ENCODE measurements around the gene COL12A1.
A peak's percentile ranks its signal among the peaks of the same experiment; 100 is the strongest.

The COL12A1 gene

DNA sequence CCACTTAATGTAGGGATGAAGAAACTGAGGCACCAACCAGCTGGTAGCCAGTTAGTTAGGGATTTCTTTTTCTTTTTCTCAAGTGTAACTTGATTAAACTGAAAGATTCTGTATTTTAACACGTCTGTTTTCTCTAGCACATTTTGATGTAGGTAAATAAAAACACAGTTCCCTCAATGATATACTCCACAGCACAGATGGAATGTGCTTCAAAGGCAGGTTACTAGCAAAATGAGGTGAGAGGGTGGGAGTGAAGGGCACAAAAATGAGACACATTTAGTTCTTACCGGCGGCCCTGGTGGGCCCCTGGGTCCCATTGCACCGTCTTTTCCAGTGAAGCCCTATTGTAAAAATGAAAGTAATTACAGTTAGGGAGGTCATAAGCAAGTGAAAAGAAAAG is 108.9 kb downstream of the COL12A1 start:
- no peak for FAIRE-seq

DNA sequence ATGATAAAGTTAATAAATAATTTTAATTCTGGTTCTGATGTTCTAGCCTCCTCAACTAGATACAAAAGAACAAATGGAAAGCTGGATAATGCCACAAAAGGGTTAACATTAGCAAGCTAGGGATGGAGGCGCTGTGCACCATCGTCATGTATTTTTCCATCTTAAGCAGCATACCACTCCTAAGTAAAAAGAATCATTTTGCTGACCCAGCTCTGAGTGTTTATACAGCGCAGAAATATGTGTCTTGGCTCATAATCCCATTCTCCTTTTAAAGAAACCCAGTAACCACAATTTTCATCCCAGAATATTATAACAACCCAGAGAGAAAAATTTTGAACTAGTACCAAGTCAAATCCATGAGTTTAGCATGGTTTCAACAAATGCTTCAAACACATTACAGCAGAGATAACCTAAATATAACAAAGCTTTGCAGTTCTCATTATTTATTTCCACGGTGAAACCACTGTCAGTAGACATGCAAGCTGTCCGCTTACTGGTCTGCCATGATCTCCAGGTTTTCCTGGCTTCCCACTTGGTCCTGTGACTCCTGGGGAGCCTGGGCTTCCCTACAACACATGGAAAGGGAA is 111.1 kb downstream of the COL12A1 start:
- peak; percentile 93 for FAIRE-seq

DNA sequence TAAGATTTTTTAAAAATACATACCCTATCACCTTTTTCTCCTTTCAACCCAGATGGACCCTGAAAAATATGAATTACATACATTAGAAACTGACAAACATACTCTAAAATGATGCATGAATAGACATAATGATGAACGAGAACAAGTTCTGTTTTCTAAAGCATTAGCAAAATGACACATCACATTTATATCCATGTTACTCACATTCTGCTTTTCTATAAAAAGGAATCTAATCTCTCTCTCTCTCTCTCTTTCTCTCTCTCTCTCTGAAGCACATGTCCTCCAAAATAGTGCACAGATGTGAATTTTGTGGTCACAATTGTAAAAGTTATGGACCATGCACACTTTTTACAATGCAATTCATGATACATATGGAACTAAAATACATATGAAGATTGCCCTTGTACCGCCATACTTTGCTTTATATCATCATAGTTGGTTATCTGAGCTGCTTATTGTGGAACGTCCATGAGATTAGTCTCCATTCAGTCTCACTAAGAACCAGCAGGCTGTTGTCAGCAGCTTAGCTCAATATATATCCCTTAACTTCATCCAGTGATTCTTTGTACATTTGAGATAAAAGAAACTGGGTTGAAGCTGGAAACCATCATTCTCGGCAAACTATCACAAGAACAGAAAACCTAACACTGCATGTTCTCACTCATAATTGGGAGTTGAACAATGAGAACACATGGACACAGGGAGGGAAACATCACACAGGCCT is 114.2 kb downstream of the COL12A1 start:
- FAIRE-seq = no peak

DNA sequence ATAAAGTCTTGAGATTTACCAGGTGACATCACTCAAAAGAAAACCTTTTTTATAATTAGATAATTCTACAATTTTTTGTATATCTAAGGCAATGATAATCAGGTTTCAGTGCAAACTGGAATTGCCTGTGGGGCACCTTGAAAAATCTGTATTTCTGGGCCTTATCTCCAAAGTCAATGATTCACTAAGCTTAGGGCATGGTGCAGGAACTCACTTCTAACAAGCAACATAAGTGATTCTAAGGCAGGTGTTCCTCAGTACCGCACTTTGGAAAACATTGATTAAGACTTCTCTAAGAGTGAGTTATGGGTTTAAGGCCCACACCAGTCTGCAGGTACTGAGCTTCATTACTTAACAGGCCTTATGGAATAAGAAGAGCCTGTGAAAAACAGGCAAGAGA is 115.3 kb downstream of the COL12A1 start:
- FAIRE-seq = no peak

DNA sequence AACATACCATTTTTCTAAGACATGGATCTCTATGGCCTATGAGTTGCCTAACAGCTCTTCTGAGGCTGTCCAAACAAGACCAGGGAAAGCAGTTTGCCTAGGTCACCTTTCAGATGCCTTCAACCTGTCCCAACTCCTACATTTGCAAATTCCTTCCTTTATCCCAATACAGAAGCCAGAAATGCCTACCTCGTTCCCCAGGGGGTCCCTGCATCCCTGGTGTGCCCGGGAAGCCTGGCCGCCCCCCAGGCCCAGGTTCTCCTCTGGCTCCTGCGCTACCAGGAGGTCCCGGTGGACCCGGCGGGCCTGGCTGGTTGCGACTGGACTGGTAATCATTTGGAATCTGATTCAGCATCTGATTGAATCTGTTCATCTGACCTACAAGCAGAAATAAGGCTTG is 115.9 kb downstream of the COL12A1 start:
- no peak for FAIRE-seq

DNA sequence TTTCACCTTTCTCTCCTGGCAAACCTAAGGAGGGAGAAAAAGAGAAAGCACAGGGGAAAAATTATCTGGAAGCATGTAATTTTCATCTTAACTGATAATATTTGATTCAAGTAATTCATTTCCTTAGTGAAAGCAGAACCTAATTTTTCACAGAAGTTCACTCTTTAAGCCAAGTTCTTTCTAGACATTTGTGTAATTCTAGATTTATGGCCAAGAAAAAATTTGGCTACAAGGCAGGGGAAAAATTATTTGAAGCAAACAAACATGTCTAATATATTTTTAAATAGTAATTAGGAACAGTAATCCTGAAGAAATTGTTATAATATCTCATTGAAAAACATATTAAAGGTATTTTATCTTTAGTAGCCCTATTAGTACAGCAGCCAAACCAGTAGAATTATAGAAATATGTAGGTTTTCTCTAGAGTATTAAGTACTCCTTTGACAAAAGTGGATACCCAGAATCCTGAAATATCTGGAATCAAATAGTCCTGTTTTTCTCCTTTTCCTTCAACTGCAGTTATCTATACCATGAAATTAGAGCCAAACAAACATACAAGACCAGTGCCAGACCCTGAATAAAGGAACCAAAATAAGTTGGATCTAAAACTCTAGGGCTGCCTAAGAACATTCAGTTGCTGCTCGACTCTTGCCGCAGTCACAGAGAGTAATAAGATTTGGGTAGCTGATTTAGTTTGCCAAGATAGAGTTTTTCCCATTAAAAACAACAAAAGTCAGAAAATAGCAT is 116.5 kb downstream of the COL12A1 start:
- no peak for FAIRE-seq

DNA sequence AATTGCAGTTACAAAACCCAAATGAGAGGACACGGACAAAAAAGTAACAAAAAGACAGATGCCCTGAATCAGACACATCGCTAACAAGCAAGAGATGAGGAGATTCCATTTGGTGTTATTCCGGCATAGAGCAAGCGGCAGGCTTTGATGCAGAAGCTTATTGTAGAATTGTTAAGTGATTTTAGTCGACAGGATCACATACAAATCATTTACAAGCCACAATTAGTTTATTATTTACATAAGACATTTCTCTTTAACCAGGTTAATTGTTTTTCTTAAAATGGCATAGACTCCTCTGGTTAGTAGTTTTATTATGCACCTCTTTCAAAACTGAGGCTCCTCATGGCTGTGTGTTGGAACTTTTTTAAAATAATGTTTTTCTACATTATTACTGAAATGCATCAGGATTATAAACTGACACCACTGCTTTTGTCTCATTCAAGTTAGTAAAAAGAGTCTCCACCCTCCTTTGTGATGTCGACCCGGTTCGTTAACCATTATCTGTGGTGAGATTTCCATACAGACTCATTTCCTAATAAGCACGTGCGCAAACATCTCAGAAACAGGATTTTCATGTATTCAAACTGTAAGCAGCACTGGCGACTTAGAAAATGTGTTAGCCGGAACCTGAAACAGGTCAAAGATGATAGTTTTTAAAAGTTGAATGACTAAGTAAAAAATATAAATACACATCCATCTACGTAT is 119.8 kb downstream of the COL12A1 start:
- no peak for FAIRE-seq

DNA sequence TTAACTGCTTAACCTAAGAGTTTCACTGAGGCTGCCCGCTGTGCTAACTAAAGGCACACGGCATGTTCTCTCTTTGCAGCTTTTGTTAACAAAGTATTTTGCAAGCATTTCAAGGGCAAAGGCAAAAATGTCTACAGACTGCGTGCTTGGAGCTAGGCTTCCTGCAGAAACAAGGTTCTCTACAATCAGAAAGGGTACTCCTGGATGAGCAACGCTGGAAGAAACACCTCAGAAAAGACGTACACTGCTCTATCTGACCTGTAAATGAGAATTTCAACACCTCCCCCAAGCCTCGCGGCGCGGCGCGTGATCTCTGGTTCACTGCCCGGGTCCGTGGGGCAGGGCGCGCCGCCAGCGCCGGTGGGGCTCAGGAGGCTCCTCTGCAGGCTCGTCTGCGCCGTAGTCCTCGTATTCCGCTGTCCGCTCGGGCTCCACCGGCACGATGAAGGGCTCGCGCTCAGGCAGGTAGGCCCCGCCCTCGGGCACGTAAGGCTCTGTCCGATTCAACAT is 120.9 kb downstream of the COL12A1 start:
- no peak for FAIRE-seq

DNA sequence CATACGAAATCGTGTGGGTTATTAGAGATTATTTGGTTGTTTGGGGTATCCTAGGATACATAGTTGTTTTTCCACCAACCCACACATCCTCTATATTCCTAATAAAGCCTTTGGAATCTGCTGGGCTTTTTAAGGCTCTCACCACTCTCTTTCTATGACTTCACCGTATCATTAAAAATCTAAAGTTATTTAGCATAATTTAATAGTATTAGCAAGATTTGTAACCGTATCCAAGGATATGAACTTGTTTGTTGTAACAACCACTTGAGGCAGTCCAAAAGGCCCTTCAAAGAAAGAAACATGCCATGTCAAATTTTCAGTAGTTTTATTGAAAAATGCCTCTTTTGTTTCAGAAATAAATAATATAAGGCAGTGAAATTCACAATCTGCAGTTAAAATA is 121.8 kb downstream of the COL12A1 start:
- FAIRE-seq = no peak

DNA sequence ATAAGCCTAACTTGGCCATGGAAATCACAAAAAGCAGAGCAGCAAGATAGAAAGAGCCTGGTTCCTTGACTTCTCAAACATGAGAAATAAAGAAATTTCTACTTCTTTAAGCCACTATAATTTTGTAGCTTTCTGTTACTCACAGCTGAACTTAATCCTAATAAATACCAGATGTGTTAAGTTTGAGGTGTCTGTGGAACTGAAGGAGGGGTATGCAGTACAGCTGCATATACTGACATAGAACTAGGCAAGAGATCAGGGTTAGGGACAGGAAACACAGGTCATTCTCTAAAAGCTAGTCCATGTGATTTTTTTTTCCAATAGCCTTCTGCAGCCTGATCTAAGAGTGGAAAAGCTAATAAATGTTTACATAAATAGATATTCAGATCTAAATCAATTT is 123.9 kb downstream of the COL12A1 start:
- peak; percentile 89 for FAIRE-seq

DNA sequence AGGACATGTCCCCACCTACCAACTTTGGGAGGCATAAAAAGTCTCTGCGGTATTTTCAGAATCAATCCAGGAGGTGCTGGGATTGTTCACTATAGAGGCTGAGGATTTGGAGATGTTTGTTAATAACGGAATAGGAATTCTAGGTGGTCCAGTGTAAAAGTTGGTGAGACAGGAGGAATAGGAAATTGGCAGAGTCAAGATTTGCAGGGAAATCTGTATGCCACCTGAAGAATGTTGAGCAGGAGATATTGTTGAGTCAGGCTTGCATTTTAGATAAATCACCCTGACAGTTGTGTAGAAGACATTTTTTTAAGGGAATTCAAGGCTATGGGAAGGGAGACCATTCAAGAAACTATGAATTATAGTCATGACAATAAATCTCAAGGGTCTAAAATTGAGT is 124.8 kb downstream of the COL12A1 start:
- FAIRE-seq = no peak

DNA sequence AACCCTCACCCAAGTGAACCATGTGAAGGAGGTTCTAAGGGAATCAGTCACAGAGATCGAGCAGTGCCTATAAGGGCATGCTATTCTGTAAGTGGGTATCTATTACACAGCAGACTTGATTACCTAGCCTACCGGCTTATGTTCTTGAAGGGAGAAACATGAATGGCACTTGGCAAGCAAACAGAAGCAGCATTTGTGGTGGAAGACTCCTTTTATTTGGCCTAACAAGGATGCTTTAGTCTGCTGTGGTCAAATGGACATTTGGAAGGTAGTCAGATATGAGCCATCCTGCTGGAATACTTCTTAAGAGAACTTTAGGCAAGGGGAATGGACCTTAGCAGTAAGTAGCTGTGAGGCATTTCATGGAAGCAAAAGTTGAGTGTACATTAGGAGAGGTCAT is 126.3 kb downstream of the COL12A1 start:
- no peak for FAIRE-seq

DNA sequence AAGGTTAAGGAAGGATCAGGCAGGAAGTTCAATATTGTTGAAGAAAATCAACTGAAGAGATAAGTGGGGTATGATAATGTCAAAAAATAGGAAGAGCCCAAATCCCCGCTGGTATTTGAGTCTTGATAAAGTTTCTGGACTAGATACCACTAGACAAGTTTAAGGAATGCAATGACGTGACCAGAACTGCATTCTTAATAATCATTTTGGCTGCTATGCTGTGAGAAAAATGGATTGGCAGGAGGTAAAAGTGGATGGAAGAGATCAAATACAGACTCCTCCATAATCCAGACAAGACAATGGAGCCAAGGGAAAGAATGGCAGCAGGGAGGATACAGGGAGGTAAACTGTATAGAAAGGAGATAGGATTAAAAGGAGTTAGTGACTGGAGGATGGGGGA is 128.2 kb downstream of the COL12A1 start:
- FAIRE-seq = no peak

DNA sequence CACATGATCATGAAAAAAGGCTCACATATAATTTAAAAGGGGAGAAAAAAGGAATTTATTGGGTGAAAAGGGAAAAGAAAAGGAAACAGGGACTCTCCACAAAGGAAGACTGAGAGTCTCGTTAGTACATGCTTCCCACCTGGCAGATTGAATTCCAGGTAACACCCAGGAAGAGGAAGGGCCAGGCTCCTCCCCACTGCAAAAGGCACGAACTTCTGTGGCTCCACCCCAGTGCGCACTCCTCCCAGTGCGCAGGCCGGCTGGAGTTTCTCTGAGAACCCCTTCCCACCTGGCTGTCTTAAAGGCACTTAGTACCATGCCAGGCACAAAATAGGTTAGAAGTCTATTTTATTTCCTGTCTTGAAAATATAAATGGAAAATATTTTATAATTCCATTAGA is 129.8 kb downstream of the COL12A1 start:
- no peak for FAIRE-seq

DNA sequence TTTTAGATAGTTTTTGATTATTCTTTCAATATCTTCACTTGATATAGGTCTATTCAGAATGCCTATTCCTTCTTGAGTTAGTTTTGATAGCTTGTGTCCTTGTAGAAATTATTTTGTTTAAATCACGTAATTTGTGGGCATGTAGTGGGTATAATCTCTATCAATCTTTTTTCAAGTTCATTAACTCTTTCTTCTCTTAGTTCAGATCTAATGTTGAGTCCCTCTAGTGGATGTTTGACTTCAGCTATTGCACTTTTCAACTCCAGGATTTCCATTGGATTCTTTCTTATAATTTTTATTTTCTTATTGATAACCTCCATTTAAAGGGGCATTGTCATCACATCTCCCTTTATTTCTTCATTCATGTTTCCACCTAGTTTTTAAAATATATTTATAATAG is 135.6 kb downstream of the COL12A1 start:
- FAIRE-seq = no peak

DNA sequence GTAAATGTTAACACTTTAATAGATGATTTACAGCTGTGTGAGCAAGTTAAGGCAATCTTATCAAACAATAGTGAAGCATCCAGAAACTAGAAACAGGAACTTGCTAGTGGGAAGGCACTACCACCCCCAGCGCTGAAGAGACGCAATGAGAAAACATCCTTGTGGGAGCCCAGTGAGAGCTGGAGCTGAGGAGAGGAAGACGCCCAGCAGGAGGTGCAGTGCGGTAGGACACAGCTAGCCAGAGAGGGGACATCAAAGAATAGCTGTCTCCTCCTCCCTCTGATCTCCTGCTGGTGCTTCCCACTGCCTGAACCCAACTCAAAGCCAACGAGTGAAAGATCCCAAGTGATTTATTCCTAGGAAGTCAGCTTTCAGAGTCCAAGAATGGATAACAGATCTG is 140.3 kb downstream of the COL12A1 start:
- FAIRE-seq = no peak

DNA sequence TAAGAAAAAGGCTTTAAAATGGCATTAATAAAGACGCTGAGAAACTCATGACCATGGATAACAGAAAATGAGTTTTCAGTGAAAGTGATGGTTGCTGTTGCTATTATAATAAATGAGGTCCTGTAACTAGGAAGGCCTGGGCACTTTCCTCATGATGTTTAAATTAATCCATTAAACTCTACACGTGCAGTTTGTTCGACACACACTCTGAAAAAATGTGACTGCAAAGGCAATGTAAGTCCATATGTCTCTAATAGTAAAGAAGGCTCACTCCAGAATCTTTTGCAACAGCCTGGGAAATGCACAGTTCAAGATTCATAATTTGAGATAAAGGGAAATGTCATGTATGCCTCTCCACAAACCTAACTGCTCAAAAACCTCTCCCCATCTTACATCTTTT is 153.4 kb downstream of the COL12A1 start:
- no peak for FAIRE-seq

DNA sequence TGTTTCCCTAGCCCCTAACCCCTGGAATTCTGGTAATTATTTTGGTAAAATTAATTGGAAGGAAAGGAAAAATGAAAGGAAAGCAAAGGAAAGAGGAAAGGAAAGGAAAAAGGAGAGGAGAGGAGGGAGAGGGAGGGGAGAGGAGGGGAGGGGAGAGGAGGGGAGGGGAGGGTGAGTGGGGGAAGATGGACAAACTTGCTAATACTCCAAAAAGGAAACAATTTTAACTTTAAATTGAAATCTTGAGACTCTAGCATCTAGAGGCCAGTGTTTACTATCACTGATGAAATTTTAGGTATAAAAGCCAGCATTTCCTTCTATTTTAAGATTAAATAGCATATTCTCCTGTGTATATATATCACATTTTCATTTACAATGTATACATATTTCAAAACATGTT is 156.5 kb downstream of the COL12A1 start:
- no peak for FAIRE-seq

DNA sequence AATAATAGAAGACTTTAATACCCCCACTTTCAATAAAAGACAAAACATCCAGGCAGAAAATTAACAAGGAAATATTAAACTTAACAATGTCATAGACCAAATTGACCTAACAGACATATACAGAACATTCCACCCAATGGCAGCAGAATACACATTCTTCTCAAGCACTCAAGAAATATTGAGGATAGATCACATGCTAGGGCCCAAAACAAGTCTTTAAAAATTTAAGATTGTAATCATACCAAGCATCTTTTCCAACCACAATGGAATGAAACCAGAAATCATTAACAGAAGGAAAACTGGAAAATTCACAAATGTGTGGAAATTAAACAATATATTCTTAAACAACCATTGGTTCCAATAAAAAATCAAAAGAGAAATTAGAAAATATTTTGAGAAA is 161.0 kb downstream of the COL12A1 start:
- FAIRE-seq = peak; percentile 99

DNA sequence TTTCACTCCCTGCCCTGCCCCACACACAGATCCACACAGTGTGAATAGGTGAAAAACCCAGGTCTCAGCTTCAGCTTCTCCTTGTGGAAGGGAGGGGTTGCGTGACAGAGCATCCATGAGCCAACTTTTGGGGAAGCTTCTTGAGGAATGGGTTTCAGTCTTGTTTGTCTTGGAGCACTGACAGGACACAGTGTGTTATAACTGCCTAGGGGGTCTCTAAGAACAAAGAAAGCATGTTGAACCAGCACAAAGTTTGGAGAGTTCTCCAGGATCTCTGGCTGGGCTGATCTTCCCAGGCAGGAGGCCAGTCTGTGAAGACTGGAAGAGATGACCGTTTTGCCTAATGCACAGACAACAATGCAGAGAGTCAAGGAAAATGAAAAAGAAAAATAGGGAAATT is 164.5 kb downstream of the COL12A1 start:
- no peak for FAIRE-seq

All from endometrium (tissue), 2 donors.